ENCODE data around the gene SPRING1.

DNA sequence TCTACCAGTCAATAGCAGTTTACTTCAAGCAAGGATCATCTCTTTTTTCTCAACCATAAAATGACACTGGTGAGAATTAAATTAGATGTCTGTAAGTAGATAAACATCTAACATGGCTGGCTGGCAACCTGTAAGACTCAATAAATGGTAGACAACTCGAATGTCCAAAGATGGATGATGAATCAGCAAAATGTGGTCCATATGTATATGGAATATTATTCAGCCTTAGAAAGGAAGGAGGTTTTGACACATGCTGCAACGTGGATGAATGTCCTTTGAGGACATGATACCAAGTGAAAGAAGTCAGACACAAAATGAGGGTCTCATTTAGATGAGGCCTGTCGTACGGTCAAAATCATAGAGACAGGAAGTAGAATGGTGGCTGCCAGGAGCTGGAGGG, 46.2 kb downstream of the SPRING1 start:
- TF ChIP-seq, protein P1, sequence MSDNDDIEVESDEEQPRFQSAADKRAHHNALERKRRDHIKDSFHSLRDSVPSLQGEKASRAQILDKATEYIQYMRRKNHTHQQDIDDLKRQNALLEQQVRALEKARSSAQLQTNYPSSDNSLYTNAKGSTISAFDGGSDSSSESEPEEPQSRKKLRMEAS (IDR thresholded peaks at IDR 0.05) = no peak
- TF ChIP-seq HNF4A (conservative IDR thresholded peaks at IDR 0.05) (no peak), SP1 (IDR thresholded peaks at IDR 0.05) (no peak), TAF1 (conservative IDR thresholded peaks at IDR 0.05) (no peak), YY1 (IDR thresholded peaks at IDR 0.05) (no peak), RAD21 (IDR thresholded peaks at IDR 0.05) (no peak), FOXA1 (IDR thresholded peaks at IDR 0.05) (no peak), RXRA (IDR thresholded peaks at IDR 0.05) (no peak), JUND (IDR thresholded peaks at IDR 0.05) (no peak)
- TF ChIP-seq, protein P2, sequence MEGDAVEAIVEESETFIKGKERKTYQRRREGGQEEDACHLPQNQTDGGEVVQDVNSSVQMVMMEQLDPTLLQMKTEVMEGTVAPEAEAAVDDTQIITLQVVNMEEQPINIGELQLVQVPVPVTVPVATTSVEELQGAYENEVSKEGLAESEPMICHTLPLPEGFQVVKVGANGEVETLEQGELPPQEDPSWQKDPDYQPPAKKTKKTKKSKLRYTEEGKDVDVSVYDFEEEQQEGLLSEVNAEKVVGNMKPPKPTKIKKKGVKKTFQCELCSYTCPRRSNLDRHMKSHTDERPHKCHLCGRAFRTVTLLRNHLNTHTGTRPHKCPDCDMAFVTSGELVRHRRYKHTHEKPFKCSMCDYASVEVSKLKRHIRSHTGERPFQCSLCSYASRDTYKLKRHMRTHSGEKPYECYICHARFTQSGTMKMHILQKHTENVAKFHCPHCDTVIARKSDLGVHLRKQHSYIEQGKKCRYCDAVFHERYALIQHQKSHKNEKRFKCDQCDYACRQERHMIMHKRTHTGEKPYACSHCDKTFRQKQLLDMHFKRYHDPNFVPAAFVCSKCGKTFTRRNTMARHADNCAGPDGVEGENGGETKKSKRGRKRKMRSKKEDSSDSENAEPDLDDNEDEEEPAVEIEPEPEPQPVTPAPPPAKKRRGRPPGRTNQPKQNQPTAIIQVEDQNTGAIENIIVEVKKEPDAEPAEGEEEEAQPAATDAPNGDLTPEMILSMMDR (IDR thresholded peaks at IDR 0.05; ENCODE audit: low read depth, low read length, missing input control) = no peak
- TF ChIP-seq, protein P3, sequence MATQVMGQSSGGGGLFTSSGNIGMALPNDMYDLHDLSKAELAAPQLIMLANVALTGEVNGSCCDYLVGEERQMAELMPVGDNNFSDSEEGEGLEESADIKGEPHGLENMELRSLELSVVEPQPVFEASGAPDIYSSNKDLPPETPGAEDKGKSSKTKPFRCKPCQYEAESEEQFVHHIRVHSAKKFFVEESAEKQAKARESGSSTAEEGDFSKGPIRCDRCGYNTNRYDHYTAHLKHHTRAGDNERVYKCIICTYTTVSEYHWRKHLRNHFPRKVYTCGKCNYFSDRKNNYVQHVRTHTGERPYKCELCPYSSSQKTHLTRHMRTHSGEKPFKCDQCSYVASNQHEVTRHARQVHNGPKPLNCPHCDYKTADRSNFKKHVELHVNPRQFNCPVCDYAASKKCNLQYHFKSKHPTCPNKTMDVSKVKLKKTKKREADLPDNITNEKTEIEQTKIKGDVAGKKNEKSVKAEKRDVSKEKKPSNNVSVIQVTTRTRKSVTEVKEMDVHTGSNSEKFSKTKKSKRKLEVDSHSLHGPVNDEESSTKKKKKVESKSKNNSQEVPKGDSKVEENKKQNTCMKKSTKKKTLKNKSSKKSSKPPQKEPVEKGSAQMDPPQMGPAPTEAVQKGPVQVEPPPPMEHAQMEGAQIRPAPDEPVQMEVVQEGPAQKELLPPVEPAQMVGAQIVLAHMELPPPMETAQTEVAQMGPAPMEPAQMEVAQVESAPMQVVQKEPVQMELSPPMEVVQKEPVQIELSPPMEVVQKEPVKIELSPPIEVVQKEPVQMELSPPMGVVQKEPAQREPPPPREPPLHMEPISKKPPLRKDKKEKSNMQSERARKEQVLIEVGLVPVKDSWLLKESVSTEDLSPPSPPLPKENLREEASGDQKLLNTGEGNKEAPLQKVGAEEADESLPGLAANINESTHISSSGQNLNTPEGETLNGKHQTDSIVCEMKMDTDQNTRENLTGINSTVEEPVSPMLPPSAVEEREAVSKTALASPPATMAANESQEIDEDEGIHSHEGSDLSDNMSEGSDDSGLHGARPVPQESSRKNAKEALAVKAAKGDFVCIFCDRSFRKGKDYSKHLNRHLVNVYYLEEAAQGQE (IDR thresholded peaks at IDR 0.05) = no peak
- TF ChIP-seq, protein P4, sequence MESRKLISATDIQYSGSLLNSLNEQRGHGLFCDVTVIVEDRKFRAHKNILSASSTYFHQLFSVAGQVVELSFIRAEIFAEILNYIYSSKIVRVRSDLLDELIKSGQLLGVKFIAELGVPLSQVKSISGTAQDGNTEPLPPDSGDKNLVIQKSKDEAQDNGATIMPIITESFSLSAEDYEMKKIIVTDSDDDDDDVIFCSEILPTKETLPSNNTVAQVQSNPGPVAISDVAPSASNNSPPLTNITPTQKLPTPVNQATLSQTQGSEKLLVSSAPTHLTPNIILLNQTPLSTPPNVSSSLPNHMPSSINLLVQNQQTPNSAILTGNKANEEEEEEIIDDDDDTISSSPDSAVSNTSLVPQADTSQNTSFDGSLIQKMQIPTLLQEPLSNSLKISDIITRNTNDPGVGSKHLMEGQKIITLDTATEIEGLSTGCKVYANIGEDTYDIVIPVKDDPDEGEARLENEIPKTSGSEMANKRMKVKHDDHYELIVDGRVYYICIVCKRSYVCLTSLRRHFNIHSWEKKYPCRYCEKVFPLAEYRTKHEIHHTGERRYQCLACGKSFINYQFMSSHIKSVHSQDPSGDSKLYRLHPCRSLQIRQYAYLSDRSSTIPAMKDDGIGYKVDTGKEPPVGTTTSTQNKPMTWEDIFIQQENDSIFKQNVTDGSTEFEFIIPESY (IDR thresholded peaks at IDR 0.05) = no peak
